Stomach (tissue), 4 donors: ENCODE data around the gene TIGD7.

Experiments
- CTCF ChIP-seq, 7 experiments: fragments of 450-650 bp in 4 of 7; fragments of 200-600 bp in 3 of 7; sonication (generic) in 3 of 7; IDR thresholded peaks; one replicate each; pipeline ENCODE4 v1.5.1; 2016 to 2019; ENCODE audit warnings: antibody characterized with exemption in 7 of 7, control low read depth in 2 of 7, mild to moderate bottlenecking in 1 of 7
- POLR2AphosphoS5 ChIP-seq, 3 donors: sonication (generic); formaldehyde crosslinking; IDR thresholded peaks; one replicate each; pipeline ENCODE4 v1.6.1; 2016; ENCODE audit warnings: antibody characterized with exemption in 3 of 3

- TF ChIP-seq CTCF (IDR thresholded peaks at IDR 0.05) (no peak), POLR2AphosphoS5 (IDR thresholded peaks at IDR 0.05) (no peak)
Measured at GRCh38 chr16:3328104-3328503, 22.9 kb upstream of the TIGD7 start.
